HEK293 (cell line): ENCODE results near the gene PRELID2.

Source experiments
- ZBTB1 ChIP-seq: fragments of 450-650 bp; formaldehyde crosslinking; IDR thresholded peaks from 2 replicates; pipeline ENCODE4 v1.5.1; 2016; ENCODE audit warnings: missing biosample characterization, missing genetic modification characterization
- ZNF211 ChIP-seq: fragments of 450-650 bp; formaldehyde crosslinking; IDR thresholded peaks from 2 replicates; pipeline ENCODE4 v1.5.1; 2016; ENCODE audit warnings: low read depth, missing biosample characterization, missing genetic modification characterization
- ZNF341 ChIP-seq: fragments of 450-650 bp; formaldehyde crosslinking; IDR thresholded peaks from 2 replicates; pipeline ENCODE4; 2016; ENCODE audit warnings: low read depth, missing biosample characterization, missing genetic modification characterization
- ZNF350 ChIP-seq: fragments of 450-650 bp; formaldehyde crosslinking; IDR thresholded peaks from 2 replicates; pipeline ENCODE4 v1.5.0; 2017; ENCODE audit warnings: missing biosample characterization, mild to moderate bottlenecking, missing genetic modification characterization
- ZNF394 ChIP-seq: fragments of 450-650 bp; formaldehyde crosslinking; IDR thresholded peaks from 2 replicates; pipeline ENCODE4 v1.5.1; 2016; ENCODE audit warnings: missing biosample characterization, missing genetic modification characterization, mild to moderate bottlenecking, moderate library complexity, borderline replicate concordance
- ZNF48 ChIP-seq: fragments of 450-650 bp; formaldehyde crosslinking; IDR thresholded peaks from 2 replicates; pipeline ENCODE4 v1.5.1; 2016; ENCODE audit warnings: missing biosample characterization, missing genetic modification characterization
- ZNF76 ChIP-seq: fragments of 450-650 bp; formaldehyde crosslinking; IDR thresholded peaks from 2 replicates; pipeline ENCODE4; 2016; ENCODE audit warnings: low read depth, missing biosample characterization, missing genetic modification characterization, borderline replicate concordance
- TF ChIP-seq, protein P1 (sequence below): fragments of 450-650 bp; formaldehyde crosslinking; IDR thresholded peaks from 2 replicates; pipeline ENCODE4 v1.5.1; 2016; ENCODE audit warnings: missing biosample characterization, missing genetic modification characterization
- TF ChIP-seq, protein P2 (sequence below): fragments of 450-650 bp; formaldehyde crosslinking; IDR thresholded peaks from 2 replicates; pipeline ENCODE4 v1.5.1; 2016; ENCODE audit warnings: missing biosample characterization, missing genetic modification characterization
- TF ChIP-seq, protein P3 (sequence below): fragments of 450-650 bp; formaldehyde crosslinking; IDR thresholded peaks from 2 replicates; pipeline ENCODE4 v1.5.1; 2016; ENCODE audit warnings: missing biosample characterization, missing genetic modification characterization
- TF ChIP-seq, protein P4 (sequence below): fragments of 450-650 bp; formaldehyde crosslinking; IDR thresholded peaks from 2 replicates; pipeline ENCODE4 v1.5.1; 2016; ENCODE audit warnings: missing biosample characterization, missing genetic modification characterization

DNA sequence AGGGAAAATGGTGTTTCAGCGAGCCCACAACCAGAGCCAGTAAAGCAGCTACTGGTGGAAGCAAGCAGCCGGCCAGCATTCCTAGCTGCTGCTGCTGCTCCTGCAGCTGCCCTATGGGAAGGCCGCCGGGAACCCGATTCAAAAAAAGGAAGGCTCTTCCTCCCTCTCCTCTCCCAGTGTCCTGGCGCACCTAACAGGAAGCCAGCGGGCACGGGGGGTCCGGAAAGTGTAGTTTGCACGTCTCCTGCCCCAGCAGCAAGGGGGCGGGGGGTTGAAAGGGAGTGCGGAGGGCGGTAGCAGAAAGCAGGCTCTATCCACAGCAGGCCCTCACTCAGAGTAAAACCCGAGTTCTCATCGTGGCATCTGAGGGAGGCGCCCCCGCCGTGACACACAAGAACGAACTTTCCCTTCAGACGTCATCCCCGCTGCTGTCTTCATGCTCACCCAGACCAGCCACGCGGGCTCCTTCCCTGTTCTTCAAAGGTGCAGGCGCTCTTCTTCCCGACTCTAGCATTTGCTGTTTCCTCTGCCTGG, 21.2 kb upstream of the PRELID2 start:
- TF ChIP-seq ZNF76 (tag by site-specific recombination) (no peak), ZNF211 (no peak), ZBTB1 (tag by site-specific recombination) (no peak), ZNF350 (tag by site-specific recombination) (no peak), ZNF394 (tag by site-specific recombination) (no peak), ZNF48 (tag by site-specific recombination) (no peak), ZNF341 (tag by site-specific recombination) (no peak)
- TF ChIP-seq, protein P1, sequence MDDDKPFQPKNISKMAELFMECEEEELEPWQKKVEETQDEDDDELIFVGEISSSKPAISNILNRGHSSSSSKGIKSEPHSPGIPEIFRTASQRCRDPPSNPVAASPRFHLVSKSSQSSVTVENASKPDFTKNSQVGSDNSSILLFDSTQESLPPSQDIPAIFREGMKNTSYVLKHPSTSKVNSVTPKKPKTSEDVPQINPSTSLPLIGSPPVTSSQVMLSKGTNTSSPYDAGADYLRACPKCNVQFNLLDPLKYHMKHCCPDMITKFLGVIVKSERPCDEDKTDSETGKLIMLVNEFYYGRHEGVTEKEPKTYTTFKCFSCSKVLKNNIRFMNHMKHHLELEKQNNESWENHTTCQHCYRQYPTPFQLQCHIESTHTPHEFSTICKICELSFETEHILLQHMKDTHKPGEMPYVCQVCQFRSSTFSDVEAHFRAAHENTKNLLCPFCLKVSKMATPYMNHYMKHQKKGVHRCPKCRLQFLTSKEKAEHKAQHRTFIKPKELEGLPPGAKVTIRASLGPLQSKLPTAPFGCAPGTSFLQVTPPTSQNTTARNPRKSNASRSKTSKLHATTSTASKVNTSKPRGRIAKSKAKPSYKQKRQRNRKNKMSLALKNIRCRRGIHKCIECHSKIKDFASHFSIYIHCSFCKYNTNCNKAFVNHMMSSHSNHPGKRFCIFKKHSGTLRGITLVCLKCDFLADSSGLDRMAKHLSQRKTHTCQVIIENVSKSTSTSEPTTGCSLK (tag by site-specific recombination) = no peak
- TF ChIP-seq, protein P2, sequence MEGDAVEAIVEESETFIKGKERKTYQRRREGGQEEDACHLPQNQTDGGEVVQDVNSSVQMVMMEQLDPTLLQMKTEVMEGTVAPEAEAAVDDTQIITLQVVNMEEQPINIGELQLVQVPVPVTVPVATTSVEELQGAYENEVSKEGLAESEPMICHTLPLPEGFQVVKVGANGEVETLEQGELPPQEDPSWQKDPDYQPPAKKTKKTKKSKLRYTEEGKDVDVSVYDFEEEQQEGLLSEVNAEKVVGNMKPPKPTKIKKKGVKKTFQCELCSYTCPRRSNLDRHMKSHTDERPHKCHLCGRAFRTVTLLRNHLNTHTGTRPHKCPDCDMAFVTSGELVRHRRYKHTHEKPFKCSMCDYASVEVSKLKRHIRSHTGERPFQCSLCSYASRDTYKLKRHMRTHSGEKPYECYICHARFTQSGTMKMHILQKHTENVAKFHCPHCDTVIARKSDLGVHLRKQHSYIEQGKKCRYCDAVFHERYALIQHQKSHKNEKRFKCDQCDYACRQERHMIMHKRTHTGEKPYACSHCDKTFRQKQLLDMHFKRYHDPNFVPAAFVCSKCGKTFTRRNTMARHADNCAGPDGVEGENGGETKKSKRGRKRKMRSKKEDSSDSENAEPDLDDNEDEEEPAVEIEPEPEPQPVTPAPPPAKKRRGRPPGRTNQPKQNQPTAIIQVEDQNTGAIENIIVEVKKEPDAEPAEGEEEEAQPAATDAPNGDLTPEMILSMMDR (tag by site-specific recombination) = no peak
- TF ChIP-seq, protein P3, sequence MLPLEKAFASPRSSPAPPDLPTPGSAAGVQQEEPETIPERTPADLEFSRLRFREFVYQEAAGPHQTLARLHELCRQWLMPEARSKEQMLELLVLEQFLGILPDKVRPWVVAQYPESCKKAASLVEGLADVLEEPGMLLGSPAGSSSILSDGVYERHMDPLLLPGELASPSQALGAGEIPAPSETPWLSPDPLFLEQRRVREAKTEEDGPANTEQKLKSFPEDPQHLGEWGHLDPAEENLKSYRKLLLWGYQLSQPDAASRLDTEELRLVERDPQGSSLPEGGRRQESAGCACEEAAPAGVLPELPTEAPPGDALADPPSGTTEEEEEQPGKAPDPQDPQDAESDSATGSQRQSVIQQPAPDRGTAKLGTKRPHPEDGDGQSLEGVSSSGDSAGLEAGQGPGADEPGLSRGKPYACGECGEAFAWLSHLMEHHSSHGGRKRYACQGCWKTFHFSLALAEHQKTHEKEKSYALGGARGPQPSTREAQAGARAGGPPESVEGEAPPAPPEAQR (tag by site-specific recombination) = no peak
- TF ChIP-seq, protein P4, sequence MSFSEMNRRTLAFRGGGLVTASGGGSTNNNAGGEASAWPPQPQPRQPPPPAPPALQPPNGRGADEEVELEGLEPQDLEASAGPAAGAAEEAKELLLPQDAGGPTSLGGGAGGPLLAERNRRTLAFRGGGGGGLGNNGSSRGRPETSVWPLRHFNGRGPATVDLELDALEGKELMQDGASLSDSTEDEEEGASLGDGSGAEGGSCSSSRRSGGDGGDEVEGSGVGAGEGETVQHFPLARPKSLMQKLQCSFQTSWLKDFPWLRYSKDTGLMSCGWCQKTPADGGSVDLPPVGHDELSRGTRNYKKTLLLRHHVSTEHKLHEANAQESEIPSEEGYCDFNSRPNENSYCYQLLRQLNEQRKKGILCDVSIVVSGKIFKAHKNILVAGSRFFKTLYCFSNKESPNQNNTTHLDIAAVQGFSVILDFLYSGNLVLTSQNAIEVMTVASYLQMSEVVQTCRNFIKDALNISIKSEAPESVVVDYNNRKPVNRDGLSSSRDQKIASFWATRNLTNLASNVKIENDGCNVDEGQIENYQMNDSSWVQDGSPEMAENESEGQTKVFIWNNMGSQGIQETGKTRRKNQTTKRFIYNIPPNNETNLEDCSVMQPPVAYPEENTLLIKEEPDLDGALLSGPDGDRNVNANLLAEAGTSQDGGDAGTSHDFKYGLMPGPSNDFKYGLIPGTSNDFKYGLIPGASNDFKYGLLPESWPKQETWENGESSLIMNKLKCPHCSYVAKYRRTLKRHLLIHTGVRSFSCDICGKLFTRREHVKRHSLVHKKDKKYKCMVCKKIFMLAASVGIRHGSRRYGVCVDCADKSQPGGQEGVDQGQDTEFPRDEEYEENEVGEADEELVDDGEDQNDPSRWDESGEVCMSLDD (tag by site-specific recombination) = no peak
